DMS153 treated with DMSO at 0.1 percent for 48 hours (cell line): ENCODE measurements around the gene MPP2.

Experiments
- DNase-seq: peaks from one replicate; lab custom pipeline; 2025; ENCODE audit not compliant: unreplicated experiment; lab: John Stamatoyannopoulos, UW

MPP2 gene

DNA sequence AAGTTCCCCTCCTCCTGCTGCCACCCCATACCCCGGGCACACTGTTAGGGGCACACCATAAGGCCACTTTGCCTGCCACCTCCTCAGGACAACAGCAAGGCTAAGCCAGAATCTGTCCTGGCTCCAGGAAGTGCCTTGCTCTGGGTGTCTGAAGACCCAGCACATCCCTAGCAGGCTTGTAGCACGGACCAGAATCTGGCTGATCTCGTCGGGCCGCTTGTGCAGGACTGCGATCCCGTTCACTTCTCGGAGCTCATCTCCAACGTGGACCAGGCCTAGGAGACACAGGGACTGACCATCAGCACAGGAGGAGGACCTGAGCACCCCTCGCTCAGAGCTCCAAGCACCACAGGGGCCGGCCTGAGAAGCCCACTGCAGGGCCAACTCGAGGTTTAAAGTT, 81.8 kb downstream of the MPP2 start:
- no peak for DNase-seq
